VCaP (cell line): ENCODE results near the gene LTB4R.

Experiments used
- H3K27ac ChIP-seq: fragments of 450-650 bp; 2 replicates; pipeline ENCODE4 v1.5.1; 2017
- TF ChIP-seq, protein P1 (sequence below): fragments of 450-650 bp; conservative IDR thresholded peaks from 2 replicates; pipeline ENCODE4 v1.5.1; 2017; ENCODE audit warnings: mild to moderate bottlenecking, moderate library complexity

The LTB4R gene

DNA sequence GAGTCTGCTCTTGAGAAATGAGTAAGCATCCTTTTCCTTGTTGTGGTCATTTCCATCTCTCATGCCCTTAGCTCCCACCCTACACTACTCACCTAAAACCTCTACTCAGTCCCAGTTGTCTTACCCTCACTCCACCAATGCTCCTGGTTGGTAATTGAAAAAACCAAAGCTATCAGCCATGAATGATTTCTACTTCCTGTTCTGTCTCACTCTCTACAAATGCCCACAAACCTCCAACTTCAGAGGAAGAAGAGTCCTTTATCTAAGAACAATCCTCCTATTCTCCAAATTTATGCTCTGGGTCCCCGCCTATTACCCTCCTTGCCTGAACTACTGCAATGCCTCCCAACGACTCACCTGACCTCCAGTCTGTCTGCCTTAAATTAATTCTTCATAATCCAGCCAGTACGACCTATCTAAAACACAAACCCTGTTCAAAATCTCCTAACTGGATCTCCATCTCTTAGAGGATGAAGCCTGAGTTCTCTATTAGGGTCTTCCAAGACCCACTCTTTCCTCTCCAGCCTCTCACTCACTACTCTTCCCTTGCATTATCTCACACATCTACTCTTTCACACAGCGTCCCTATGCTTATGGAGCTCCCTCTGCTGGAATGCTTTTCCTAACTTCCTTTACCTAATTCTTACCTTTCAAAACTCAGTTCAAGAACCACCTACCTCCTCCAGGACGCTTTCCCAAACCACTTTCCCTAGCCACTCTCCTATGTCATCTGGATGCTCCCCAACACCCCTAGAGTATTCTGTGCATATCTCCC lies 13.9 kb upstream of the LTB4R start:
- TF ChIP-seq, protein P1, sequence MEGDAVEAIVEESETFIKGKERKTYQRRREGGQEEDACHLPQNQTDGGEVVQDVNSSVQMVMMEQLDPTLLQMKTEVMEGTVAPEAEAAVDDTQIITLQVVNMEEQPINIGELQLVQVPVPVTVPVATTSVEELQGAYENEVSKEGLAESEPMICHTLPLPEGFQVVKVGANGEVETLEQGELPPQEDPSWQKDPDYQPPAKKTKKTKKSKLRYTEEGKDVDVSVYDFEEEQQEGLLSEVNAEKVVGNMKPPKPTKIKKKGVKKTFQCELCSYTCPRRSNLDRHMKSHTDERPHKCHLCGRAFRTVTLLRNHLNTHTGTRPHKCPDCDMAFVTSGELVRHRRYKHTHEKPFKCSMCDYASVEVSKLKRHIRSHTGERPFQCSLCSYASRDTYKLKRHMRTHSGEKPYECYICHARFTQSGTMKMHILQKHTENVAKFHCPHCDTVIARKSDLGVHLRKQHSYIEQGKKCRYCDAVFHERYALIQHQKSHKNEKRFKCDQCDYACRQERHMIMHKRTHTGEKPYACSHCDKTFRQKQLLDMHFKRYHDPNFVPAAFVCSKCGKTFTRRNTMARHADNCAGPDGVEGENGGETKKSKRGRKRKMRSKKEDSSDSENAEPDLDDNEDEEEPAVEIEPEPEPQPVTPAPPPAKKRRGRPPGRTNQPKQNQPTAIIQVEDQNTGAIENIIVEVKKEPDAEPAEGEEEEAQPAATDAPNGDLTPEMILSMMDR, result peak; percentile 60
- no peak overlapping the region; the same call in 1 of the 2 replicates for H3K27ac ChIP-seq

DNA sequence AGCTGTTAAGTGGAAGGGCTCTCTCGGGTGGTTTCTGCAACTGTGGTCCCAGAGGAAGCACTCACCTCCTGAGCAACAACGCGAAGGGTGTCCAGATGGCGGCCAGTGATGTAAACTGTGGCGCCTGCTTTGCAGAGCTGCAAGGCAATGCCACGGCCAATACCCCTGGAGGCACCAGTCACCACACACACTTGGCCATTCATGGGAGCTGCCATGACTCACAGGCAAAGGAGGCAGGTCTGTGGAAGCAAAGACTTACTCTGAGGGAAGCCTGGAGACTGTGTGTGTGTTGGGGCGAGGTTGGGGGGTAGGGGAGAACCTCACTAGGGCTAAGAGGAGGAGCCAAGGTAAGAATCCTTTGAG lies 12.4 kb upstream of the LTB4R start:
- peak overlapping the region; percentile 84 for H3K27ac ChIP-seq
- TF ChIP-seq, protein P1, result no peak

DNA sequence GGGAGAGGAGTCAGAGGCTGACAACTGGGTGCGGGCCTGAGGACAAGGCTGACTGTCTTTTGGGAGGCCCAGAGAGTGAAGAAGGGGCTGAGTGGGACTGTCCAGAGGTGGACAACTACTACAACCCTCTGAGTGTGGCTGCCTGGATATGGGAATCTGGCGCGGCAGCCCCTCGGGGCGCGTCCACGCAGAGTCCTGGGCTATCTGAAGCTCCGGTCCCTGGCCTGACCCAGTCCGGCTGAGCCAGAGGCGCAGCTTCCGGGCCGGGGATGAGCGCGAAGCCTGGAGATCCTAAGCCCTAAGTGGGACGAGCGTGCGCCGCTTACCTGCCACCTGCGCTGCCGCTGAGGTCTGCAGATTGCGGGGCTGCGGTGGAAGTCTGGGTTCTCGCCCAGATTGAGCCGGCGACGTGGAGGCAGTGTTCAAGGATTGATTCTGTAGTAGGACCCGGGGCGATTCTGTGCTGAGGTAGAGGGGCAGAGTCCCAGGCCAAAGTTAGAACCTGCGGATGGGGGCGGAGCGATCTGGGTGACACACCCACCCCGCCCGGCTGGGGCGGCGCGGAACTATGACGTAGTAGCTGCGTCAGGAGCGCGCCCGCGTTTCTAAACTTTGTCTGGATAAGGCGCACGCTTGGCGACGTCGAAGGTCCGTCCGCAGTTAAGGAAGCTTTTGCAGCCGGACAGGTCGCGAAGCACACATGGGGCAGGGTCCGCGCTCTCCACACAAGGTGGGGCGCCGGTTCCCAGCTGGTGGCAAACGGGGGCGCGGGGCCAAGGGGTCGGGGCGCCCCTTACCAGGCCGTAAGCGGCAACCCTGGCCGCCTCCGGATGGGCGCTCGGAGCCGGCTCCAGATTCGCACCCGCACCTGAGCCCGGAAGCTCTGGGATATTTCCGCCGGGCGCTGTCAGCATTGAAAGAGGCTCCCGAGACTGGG lies 11.8 kb upstream of the LTB4R start, which contains the start of the genes DHRS1 and NOP9:
Gene DHRS1, minus strand, starts transcription at position 526 of the 937 bp plus-strand sequence. CDS start 674 bp downstream, outside the sequence.
Gene NOP9, plus strand, starts transcription at position 596 of the 937 bp plus-strand sequence. Its CDS starts 105 bp downstream, at position 701.
- H3K27ac ChIP-seq, result peak within 1 kb of the TSS; percentile 84
- TF ChIP-seq, protein P1, result no peak

DNA sequence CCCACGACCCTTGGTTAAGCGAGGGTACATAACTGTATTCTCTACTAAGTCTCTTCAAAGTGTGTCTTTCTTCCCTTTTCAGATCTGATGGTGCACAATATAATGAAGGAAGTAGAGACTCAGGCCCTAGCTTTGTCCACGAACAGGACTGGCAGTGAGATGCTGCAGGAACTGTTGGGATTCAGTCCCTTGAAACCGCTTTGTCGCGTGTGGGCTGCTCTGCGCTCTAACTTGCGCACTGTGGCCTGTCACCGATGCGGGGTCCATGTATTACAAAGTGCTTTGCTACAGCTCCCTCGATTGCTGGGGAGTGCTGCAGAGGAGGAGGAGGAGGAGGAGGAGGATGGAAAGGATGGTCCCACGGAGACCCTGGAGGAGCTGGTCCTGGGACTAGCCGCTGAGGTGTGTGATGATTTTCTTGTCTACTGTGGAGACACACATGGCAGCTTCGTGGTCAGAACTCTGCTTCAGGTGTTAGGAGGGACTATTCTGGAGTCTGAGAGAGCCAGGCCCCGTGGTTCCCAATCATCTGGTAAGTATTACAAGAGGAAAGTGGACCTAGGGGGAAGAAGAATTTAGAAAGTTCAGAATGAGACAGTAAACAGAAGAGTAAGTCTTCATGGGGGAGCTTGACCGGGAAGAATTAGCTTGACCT lies 10.8 kb upstream of the LTB4R start:
- TF ChIP-seq, protein P1, result no peak
- H3K27ac ChIP-seq, result peak overlapping the region; percentile 84

DNA sequence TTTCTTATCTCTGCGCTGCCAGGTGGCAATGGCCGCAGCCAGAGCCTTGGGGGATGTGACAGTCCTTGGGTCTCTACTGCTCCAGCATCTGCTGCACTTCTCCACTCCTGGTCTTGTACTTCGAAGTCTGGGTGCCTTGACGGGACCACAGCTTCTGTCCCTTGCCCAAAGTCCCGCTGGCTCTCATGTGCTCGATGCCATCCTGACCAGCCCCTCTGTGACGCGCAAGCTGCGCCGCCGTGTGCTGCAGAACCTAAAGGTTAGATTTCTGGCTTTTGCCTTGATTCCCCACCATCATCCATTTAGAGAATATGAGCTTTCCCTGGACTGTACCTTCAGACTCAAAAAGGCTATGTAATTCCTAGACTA lies 7.3 kb upstream of the LTB4R start:
- TF ChIP-seq, protein P1, result no peak
- no peak overlapping the region for H3K27ac ChIP-seq

DNA sequence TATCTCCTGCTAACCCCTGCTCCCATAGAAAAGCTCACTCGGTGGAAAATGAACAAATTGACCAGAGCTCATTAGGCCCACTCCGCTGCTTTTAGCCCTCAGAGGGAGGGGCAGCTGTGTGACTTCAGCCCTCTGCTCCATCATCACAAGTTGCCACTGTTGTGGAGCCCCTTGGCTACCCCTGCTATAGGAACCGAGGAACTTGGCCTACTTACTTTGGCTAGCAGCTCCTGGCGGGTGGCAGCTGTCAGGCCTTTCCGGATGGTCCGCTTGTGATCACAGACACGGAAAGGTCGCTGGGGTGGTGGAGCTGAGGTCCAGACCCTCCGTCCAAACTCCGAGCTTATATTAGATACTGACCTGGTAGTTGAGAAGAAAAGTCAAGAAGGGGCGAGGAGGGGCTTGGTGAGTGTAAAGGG lies 4.1 kb upstream of the LTB4R start:
- no peak overlapping the region for H3K27ac ChIP-seq
- TF ChIP-seq, protein P1, result no peak
